ENCODE data around the gene DNAJB11. TPM values are rescaled to one million over a fixed set of nuclear protein-coding genes. Genes with fewer than 3 reads are reported as not detected.

Gene DNAJB11
- total RNA-seq, 1 experiment from 2014 or later, result 71.3 TPM

DNA sequence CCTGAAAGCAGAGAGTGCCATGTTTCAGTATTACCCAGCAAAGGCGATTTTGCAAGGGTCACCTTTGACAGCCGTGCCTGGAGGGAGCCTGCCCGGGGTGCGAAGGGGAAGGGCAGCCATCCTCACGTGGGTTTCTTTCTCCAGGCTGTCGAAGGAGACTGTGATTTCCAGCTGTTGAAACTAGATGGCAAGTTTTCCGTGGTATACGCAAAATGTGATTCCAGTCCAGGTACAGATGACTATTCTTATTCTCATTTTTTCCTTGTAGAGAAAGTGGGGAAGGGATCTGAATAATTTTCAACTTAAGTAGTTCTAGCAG, 45.7 kb downstream of the DNAJB11 start:
- H3K27ac ChIP-seq, result no peak overlapping the region

DNA sequence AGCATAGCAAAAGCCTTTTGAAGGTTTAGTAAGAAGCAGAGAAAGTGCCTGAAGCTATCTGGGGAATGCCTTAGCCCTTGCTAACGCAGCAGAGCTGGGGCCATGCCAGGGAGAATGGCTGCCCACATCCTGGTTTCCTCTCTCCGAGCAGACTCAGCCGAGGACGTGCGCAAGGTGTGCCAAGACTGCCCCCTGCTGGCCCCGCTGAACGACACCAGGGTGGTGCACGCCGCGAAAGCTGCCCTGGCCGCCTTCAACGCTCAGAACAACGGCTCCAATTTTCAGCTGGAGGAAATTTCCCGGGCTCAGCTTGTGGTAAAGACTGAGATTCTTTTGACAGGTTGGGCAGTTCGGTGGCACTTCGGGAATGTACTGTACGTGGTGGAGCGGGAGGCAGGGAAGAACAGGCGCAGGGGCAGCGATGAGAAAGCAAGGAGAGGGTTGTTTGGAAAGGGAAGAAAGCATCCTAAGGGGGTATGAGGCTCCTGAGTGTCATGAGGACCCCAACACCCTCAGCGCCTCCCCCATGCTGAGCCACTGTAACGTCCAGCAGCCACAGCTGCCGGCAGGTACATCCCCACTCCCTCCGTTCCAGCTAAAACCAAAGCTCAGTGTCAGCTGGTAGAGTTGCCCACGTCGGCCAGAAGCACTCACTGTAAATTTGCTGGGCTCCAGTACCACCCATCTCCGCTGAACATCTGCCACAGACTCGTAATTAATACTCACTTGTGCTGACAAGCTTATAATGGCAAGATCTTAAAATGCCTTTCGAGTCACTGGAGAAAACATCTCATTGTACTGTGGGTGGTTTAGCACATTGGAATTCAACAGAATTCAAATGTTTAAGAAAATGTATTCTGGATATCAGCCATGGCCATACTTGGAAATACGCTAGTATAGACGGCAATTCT, 46.8 kb downstream of the DNAJB11 start:
- CTCF ChIA-PET, result interaction anchor here (0.5 to 2.9 kb wide), 27 partner anchors 20 to 579 kb away, joined by 3 to 16 read pairs (median 5); partner anchors contain the start of genes DNAJB11, EIF4A2 and TBCCD1

More for the DNA sequence above, 45.7 kb downstream of the DNAJB11 start:
- no TSS peak for BruUV-seq (replicated peaks)
- ChIA-PET POLR2A (ENCODE audit: unreplicated experiment) (interaction anchor here (0.5 to 0.9 kb wide), 5 partner anchors 26 to 174 kb away, joined by 3 to 9 read pairs (median 3); no protein-coding TSS in a partner anchor), CTCF (interaction anchor here (0.9 to 2.9 kb wide), 12 partner anchors 19 to 374 kb away, joined by 4 to 16 read pairs (median 10); no protein-coding TSS in a partner anchor)
- peaks cover 10% of the 10 kb centered on the region; the same call in 1 of the 2 replicates for H3F3A ChIP-seq (ENCODE audit: insufficient read depth, low read depth)
- H3K36me3 ChIP-seq (ENCODE audit: low read depth), result no peaks in the 10 kb centered on the region
- no peaks in the 10 kb centered on the region for H3K9me3 ChIP-seq (ENCODE audit: insufficient read depth, low read depth)
- H3K4me2 ChIP-seq, result peak overlapping the region; percentile 68; the same call in 1 of the 2 replicates
- H3K9me2 ChIP-seq (ENCODE audit: insufficient read depth), result no peaks in the 10 kb centered on the region
- no peaks in the 10 kb centered on the region for H4K20me1 ChIP-seq (ENCODE audit: insufficient read depth)
- intact Hi-C loops (cut with micrococcal nuclease; ENCODE audit: unreplicated experiment), result loop anchor here (2.0 to 10.0 kb wide), 6 partner anchors 29 to 1099 kb away; partner anchors contain the start of genes RFC4 and ST6GAL1
- no peaks in the 10 kb centered on the region for H3K27me3 ChIP-seq (ENCODE audit: insufficient read depth, low read depth)
- H3K4me1 ChIP-seq (replicated peaks; ENCODE audit: insufficient read depth), result peaks cover 16% of the 10 kb centered on the region
- no peak for TF ChIP-seq CTCF (conservative IDR thresholded peaks at IDR 0.05)
- no peak for TF ChIP-seq EZH2 (IDR thresholded peaks at IDR 0.05; ENCODE audit: low read depth)
- no peak overlapping the region for H3K4me3 ChIP-seq
- no peaks in the 10 kb centered on the region for H3K79me2 ChIP-seq (ENCODE audit: low read depth)
- no peak for DNase-seq
- H2AFZ ChIP-seq, result no peak overlapping the region

More for the DNA sequence above, 46.8 kb downstream of the DNAJB11 start:
- no peak overlapping the region for H3K27ac ChIP-seq
- intact Hi-C loops (cut with micrococcal nuclease; ENCODE audit: unreplicated experiment), result loop anchor here (1.0 to 10.0 kb wide), 14 partner anchors 27 to 1098 kb away; partner anchors contain the start of genes DNAJB11, EIF4A2, RFC4 and ST6GAL1
- POLR2A ChIA-PET (ENCODE audit: unreplicated experiment), result interaction anchor here (0.5 to 1.6 kb wide), 10 partner anchors 20 to 347 kb away, joined by 3 to 9 read pairs (median 6); partner anchors contain the start of genes DNAJB11, EIF4A2 and KNG1
- peak overlapping the region; percentile 68 for H3K4me2 ChIP-seq
- H4K20me1 ChIP-seq (ENCODE audit: insufficient read depth), result no peaks in the 10 kb centered on the region
- peak overlapping the region; percentile 12; the same call in 1 of the 2 replicates for H3K4me3 ChIP-seq
- H3K9me3 ChIP-seq (ENCODE audit: insufficient read depth, low read depth), result no peaks in the 10 kb centered on the region
- H3F3A ChIP-seq (ENCODE audit: insufficient read depth, low read depth), result peaks cover 10% of the 10 kb centered on the region; the same call in 1 of the 2 replicates
- TF ChIP-seq CTCF (conservative IDR thresholded peaks at IDR 0.05) (peak; percentile 99), EZH2 (IDR thresholded peaks at IDR 0.05; ENCODE audit: low read depth) (no peak)
- H3K9me2 ChIP-seq (ENCODE audit: insufficient read depth), result no peaks in the 10 kb centered on the region
- no TSS peak for BruUV-seq (replicated peaks)
- peaks cover 16% of the 10 kb centered on the region for H3K4me1 ChIP-seq (replicated peaks; ENCODE audit: insufficient read depth)
- DNase-seq, result peak; percentile 99 to 100
- H3K36me3 ChIP-seq (ENCODE audit: low read depth), result no peaks in the 10 kb centered on the region
- H2AFZ ChIP-seq, result peak overlapping the region; percentile 31
- H3K27me3 ChIP-seq (ENCODE audit: insufficient read depth, low read depth), result no peaks in the 10 kb centered on the region
- H3K79me2 ChIP-seq (ENCODE audit: low read depth), result no peaks in the 10 kb centered on the region
